ENCODE measurements around the gene LRRC2. TPM values are rescaled to one million over a fixed set of nuclear protein-coding genes. Genes with fewer than 3 reads are reported as not detected.

The LRRC2 gene
- total RNA-seq, 2 donors from 2014 or later, result 7.0 to 29.7 TPM

GRCh38 chr3:46519952-46520351 lies 46.1 kb downstream of the LRRC2 start:
- no peak for DNase-seq (ENCODE audit: low spot score)
- H3K36me3 ChIP-seq, result no peaks in the 10 kb centered on the region
- no peak for TF ChIP-seq CTCF (IDR thresholded peaks at IDR 0.05)
- H3K4me1 ChIP-seq, result no peaks in the 10 kb centered on the region
- no peaks in the 10 kb centered on the region for H3K9me3 ChIP-seq
- H3K4me3 ChIP-seq, result no peak overlapping the region
- H3K27ac ChIP-seq, result no peak overlapping the region
- no peaks in the 10 kb centered on the region for H3K27me3 ChIP-seq

- Histone ChIP-seq H3K4me1 (no peaks in the 10 kb centered on the region), H3K36me3 (no peaks in the 10 kb centered on the region), H3K9me3 (no peaks in the 10 kb centered on the region), H3K4me3 (no peak overlapping the region), H3K27ac (no peak overlapping the region), H3K27me3 (no peaks in the 10 kb centered on the region)
- no peak for TF ChIP-seq CTCF (IDR thresholded peaks at IDR 0.05)
- no peak for DNase-seq (ENCODE audit: low spot score)
Measured at GRCh38 chr3:46517784-46518181, 48.3 kb downstream of the LRRC2 start.

- H3K4me1 ChIP-seq, result no peaks in the 10 kb centered on the region
- no peaks in the 10 kb centered on the region for H3K9me3 ChIP-seq
- no peak for DNase-seq (ENCODE audit: low spot score)
Measured at GRCh38 chr3:46517016-46517783, 48.9 kb downstream of the LRRC2 start.

GRCh38 chr3:46516521-46516920 lies 49.6 kb downstream of the LRRC2 start:
- H3K27ac ChIP-seq, result no peak overlapping the region
- H3K4me3 ChIP-seq, result no peak overlapping the region
- TF ChIP-seq CTCF (IDR thresholded peaks at IDR 0.05), result no peak
- H3K36me3 ChIP-seq, result no peaks in the 10 kb centered on the region
- no peaks in the 10 kb centered on the region for H3K27me3 ChIP-seq
- H3K9me3 ChIP-seq, result no peaks in the 10 kb centered on the region
- DNase-seq (ENCODE audit: low spot score), result no peak
- no peaks in the 10 kb centered on the region for H3K4me1 ChIP-seq

More at GRCh38 chr3:46517016-46517783, 48.9 kb downstream of the LRRC2 start:
- TF ChIP-seq CTCF (IDR thresholded peaks at IDR 0.05), result no peak
- H3K4me3 ChIP-seq, result no peak overlapping the region
- no peaks in the 10 kb centered on the region for H3K36me3 ChIP-seq
- no peaks in the 10 kb centered on the region for H3K27me3 ChIP-seq
- no peak overlapping the region for H3K27ac ChIP-seq

- no peak for DNase-seq (ENCODE audit: low spot score)
- H3K27ac ChIP-seq, result no peak overlapping the region
- no peak for TF ChIP-seq CTCF (IDR thresholded peaks at IDR 0.05)
Measured at GRCh38 chr3:46512191-46512749, 53.8 kb downstream of the LRRC2 start.

More at GRCh38 chr3:46512191-46512749, 53.8 kb downstream of the LRRC2 start:
- no peaks in the 10 kb centered on the region for H3K4me1 ChIP-seq
- H3K4me3 ChIP-seq, result no peak overlapping the region
- H3K9me3 ChIP-seq, result no peaks in the 10 kb centered on the region
- no peaks in the 10 kb centered on the region for H3K36me3 ChIP-seq
- no peaks in the 10 kb centered on the region for H3K27me3 ChIP-seq
